GM18873 (cell line): ENCODE data around the gene RPTOR.

Source experiments
- ATAC-seq: cut with Tn5 transposase; IDR thresholded peaks from one replicate; pipeline ENCODE4 v1.9.1; 2021; ENCODE audit warnings: mild to moderate bottlenecking, moderate library complexity, moderate number of reproducible peaks; ENCODE audit not compliant: unreplicated experiment, low FRiP score

Gene RPTOR

GRCh38 chr17:80996422-80997305 is 452.0 kb downstream of the RPTOR start:
- no peak for ATAC-seq

DNA sequence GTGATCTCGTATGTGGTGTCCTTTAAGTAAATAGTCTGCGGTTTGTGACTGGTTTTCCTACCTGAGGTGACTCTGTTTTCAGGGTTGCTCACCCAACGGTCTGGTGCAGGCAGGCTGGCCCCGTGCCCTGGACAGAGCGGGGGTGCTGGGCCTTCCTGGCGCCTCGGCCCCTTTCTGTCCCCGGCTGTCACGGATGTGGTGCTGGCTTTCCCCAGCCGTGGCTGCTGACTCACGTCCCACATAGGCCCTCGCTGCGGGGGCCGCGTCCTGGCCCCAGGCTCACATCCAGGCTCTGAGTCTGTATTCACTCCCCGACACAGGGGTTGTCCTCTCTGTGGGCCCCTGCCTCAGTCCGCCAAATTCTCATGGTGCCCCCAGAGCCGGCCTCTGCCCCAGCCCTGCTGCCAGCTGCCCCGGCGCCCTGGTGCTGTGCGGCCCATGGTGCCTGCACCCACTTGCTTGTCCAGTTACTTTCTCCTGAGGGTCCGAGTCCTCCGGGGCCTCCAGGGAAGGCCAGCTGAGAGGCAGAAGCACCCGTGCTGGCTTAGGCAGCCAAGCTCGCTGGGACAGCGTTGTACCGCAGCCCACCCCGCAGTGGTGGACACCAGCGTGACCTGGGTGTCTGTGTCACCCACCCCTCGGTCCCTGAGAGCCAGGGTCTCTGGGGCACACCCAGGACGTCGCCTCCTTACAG is 452.9 kb downstream of the RPTOR start:
- ATAC-seq: no peak

DNA sequence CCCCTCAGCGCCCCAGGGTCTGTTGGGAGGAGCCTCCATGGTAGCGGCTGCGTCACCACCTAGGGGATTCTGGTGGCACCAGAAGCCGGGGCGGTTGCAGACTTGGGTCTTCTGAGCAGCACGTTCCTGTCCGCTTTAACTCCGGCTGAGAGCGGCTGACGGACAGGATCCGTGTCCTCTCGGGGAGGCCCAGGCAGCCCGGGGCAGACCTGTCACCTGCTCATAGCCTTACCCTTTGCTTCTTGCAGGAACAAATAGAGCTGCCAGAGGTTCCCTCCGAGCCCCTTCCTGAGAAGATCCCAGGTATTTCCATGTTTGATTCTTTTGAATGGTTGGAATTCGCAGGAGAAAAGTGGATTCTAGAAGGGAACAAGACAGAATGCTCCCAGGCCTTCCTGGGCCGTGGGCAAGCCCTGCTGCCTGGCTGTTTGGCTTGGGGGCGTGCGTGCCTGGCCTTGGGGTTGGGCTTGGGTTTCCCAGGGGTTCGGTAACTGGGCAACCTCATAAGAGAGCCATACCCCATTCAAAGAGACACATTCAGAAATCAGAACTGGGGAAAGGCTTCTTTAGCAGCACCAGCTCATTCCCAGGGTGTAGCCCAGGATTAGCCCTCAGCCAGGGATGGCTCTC is 453.6 kb downstream of the RPTOR start:
- ATAC-seq: no peak

GRCh38 chr17:80998748-80999535 is 454.3 kb downstream of the RPTOR start:
- ATAC-seq: no peak

DNA sequence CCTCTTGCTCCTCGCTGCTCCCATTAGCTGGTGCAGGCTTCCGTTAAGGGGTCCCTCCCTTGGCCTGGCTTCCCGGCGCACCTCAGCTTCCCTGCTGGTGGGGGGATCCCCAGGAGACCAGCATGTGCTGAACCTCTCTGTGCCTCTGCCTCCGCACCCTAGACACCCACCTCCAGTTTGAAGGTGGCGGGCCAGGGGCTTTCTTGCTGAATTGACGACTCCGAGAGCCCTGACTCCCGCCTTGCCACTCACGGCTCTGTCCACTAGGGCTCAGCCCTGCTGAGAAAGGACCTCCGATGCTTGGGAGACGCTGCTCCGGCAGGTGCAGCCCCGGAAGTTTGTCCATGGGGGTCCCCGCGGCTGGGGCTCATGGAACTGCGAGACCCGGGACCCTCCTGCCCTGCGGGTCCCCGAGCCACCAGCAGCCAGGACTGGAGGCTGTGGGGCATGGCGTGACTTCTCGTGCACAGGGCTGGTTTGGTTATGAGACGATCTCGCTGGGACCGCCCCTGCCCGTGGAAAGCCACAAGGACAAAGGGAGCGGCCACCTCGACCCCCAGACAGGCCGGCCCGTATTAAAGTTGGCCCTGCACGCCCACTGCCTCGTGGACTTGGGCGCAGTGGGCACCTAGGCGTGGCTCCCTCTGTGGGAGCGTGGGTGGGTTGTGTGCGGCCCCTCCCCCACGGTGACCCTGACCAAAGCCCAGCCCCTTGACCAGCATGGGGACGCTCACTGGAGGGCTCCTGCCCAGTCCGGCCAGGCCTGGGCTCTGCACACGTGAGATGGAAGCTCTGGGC is 455.1 kb downstream of the RPTOR start:
- no peak for ATAC-seq

- ATAC-seq: no peak
Measured at GRCh38 chr17:81000334-81000630, 455.6 kb downstream of the RPTOR start.

GRCh38 chr17:81000631-81001357 is 456.2 kb downstream of the RPTOR start:
- no peak for ATAC-seq

GRCh38 chr17:81002013-81002384 is 457.4 kb downstream of the RPTOR start:
- no peak for ATAC-seq

DNA sequence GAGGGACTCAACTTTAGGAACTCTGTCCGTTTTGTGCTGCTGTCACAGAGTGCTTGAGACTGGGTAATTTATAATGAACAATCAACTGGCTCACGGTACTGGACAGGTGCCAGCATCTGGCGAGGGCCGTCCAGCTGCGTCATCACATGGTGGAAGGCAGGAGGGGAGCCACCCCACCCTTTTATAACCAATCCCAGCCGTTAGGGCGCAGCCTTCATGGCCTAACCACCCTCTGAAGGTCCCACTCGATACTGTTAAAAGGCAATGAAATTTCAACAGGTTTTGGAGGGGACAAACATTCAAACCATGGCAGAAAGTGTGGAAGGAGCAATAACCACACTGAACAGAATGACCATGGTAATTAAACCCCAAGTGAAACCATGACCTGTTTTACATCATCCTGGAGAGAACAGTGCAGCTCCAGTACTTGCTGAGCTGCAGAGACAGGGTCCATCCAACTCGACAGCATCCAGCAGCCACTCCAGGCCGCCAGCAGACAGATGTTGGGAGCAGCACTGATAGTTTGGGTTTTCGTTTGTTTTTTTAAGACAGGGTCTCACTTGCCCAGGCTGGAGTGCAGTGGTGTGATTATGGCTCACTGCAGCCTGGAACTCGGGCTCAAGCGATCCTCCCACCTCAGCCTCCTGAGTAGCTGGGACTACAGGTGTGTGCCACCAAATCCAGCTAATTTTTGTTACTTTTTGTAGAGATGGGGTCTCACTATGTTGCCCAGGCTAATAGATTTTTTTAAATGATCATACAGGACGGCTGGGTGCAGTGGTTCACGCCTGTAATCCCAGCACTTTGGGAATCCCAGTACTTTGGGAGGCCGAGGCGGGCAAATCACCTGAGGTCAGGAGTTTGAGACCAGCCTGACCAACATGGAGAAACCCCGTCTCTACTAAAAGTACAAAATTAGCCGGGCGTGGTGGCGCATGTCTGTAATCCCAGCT is 458.0 kb downstream of the RPTOR start:
- no peak for ATAC-seq

DNA sequence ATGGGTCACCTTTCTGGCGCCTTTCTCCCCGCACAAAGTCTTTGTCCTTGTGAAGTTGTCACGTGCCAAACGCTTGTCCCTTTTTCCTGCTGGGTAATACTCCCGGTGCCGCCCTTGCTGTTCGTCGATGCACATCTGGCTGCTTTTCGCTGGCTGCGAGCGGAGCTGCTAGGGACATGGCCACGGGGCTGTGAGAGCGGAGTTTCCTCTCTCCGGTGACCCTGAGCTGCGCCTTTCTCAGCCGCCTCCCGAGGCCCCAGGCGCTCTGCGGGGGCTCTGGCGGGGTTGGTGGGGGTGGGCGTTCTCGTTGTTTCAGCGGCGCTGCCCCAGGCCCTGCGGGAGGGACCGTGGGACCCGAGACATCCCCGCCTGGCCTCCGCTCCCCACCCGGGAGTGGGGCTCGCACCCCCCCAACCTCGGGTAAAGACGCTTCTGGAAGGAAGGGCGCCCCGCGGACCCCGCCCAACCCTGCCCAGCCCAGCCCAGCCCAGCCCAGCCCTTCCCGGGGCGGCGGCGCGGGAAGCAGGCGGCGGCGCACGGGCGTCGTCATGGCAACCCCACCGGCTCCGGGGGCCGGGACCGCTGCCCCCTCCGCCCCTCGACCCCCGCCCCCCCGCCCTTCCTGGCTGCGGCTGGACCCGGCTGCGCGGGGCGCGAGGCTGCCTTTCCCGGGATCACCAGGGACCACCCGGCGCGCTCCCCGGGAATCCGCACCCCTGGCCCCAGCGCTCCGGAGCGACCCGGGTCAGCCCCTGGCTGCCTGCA is 459.3 kb downstream of the RPTOR start:
- ATAC-seq: no peak

DNA sequence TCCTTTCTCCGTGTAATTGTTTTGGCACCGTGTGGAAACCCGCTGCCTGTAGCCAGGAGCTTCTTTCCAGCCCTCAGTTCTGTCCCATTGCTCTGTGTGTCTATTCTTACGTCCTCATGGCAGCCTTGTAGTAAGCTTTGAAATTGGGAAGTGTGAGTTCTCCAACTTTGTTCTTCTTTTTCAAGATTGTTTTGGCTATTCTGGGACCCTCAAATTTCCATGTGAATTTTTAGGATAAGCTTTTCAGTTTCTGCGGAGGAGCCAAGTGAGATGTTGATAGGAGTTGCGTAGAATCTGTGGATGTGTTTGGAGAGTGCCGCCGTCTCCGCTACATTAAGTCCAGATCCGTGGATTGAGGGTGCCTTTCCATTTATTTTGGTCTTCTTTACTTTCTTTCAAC is 462.3 kb downstream of the RPTOR start:
- no peak for ATAC-seq

DNA sequence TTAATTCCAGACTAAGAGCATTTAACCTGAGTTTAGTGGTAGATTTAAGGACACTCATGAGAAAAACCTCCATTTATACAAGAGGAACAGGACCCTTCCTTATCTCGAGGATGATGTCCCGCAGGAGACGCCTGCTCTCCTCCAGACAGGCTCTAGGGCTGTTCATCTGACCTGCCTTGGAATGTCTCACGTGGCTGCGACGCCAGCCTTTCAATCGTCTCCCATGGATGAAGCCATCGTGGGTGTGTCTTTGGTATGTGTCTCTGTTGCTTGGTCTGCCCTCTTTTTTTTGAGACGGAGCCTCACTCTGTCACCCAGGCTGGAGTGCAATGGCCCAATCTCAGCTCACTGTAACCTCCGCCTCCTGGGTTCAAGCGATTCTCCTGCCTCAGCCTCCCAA is 463.5 kb downstream of the RPTOR start:
- no peak for ATAC-seq

- no peak for ATAC-seq
Measured at GRCh38 chr17:81009136-81009535, 464.5 kb downstream of the RPTOR start.

DNA sequence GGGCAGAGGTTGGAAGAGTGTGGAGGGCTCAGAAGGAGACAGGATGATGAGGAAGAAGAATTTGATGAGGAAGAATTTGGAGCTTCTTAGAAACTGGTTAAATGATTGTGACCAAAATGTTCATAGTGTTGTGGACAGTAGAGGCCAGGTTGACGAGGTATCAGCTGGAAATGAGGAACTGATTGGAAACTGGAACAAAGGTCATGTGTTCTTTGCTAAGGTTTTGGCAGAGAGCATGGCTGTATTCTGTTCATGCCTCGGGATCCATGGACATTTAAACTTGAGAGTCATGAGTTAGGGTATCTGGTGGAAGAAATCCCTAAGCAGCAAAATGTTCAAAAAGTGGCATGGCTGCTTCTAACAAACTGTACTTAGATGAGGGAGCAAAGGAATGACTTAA is 466.3 kb downstream of the RPTOR start:
- ATAC-seq: no peak

DNA sequence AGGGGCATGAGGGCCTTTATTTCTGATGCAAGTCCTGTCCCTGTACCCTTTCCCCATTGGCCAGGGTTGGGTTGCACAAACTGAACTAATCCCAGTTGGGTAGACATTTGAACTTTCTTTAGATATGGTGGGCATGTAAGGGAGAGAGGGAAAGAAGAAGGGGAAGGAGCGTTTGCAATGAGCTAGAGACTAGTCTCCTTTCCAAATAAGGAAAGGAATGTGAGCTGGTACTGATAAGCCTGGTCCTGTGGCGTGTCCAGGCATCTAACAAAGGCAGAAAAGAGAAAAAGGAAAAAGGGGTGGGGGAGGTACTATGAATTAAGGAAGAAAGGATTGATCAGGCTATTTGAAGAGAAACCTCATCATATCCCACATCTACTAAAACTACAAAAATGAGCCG is 467.3 kb downstream of the RPTOR start:
- ATAC-seq: no peak

DNA sequence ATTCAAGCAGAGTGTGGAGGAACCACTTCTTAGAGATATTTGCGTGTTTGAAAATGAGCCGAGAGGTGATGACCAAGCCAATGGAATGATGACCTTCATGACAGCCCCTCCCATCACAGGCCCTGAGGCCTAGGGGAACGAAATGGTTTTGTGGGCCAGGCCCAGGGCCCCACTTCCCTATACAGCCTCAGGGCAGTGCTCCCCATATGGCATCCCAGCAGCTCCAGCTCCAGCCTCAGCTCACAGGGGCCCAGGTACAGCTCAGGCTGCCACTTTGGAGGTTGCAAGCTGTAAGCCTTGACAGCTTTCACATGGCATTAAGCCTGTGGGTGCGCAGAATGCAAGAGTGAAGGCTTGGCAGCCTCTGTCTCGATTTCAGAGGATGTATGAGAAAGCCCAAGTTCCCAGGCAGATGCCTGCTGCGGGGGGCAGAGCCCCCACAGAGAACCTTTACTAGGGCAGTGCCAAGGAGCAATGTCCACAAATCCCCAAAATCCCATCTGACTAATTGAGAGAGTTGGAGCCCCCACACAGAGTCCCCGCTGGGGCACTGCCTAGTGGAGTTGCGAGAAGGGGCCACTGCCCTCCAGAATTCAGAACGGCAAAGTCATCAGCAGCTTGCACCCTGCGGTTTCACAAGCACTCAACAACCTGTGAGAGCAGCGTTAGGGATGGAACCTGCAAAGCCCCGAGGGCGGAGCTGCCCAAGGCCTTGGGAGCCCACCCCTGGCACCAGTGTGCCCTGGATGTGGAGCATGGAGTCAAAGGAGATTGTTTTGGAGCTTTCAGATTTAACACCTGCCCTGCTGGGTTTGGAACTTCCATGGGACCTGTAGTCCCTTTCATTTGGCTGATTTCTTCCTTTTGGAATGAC is 468.2 kb downstream of the RPTOR start:
- ATAC-seq: no peak

DNA sequence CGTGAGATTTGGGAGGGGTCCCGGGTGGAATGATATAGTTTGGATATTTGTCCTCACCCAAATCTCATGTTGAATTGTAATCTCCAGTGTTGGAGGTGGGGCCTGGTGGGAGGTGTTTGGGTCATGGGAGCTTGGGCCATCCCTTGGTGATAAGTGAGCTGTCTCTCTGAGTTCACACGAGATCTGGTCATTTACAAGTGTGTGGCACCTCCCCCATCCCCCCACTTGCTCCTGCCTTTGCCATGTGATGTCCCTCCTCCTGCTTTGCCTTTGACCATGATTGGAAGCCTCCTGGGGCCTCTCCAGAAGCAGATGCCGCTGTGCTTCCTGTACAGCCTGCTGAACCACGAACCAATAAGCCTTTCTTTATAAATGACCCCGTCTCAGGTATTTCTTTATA is 469.0 kb downstream of the RPTOR start:
- ATAC-seq: no peak
